GM18873 (cell line): ENCODE data around the gene CLDN19.

Experiments used
- ATAC-seq: cut with Tn5 transposase; IDR thresholded peaks from one replicate; pipeline ENCODE4 v1.9.1; 2021; ENCODE audit warnings: mild to moderate bottlenecking, moderate library complexity, moderate number of reproducible peaks; ENCODE audit not compliant: unreplicated experiment, low FRiP score

The CLDN19 gene, protein sequence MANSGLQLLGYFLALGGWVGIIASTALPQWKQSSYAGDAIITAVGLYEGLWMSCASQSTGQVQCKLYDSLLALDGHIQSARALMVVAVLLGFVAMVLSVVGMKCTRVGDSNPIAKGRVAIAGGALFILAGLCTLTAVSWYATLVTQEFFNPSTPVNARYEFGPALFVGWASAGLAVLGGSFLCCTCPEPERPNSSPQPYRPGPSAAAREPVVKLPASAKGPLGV

GRCh38 chr1:42739753-42740700, at the start of gene CLDN19:
CLDN19 (minus strand) TSS chr1:42740236; CDS start chr1:42740063, 173 bp downstream.
- ATAC-seq, result no peak

GRCh38 chr1:42788021-42788420, 48.0 kb upstream of the CLDN19 start:
- no peak for ATAC-seq

DNA sequence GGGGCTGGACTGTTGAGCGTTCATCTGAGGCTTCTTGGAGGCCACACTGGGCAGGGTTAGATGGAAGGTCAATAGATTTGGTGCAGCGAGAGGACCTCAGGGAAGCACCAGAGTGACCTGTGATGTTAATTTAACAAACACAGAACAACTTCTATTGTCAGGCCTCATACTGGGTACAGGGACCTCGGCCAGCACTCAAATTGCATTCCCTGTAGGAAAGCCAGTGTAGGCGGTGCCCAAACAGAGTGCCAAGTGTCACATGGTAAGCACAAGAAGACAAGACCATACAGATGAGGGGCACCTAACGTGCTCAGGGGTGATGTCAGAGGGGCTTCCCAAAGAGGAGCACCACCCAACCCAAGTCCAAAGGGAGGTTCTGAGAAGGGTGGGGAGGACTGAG, 46.1 kb upstream of the CLDN19 start:
- ATAC-seq, result no peak

- ATAC-seq, result no peak
Measured at GRCh38 chr1:42784946-42785693, 45.1 kb upstream of the CLDN19 start, which contains the start of gene TMEM269. TMEM269 (plus strand) TSS chr1:42784991; CDS start chr1:42789894, 4,903 bp downstream.

GRCh38 chr1:42784547-42784945, 44.5 kb upstream of the CLDN19 start:
- ATAC-seq, result no peak

- no peak for ATAC-seq
Measured at GRCh38 chr1:42783092-42783491, 43.1 kb upstream of the CLDN19 start.

DNA sequence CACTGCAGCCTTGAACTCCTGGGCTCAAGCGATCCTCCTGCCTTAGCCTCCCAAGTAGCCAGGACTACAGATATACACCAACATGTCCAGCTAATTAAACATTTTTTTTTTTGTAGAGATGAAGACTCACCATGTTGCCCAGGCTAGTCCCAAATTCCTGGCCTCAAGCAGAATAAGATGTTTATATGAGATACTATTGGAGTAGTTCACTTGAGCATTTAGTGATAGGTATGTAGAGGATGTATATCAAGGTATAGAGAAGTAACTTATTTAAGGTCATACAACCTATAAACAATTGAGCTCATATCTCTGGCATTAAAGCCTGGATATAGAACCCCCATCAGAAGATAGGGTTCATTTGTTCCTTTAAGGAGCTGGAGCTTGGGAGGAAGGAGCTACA, 40.1 kb upstream of the CLDN19 start:
- no peak for ATAC-seq

DNA sequence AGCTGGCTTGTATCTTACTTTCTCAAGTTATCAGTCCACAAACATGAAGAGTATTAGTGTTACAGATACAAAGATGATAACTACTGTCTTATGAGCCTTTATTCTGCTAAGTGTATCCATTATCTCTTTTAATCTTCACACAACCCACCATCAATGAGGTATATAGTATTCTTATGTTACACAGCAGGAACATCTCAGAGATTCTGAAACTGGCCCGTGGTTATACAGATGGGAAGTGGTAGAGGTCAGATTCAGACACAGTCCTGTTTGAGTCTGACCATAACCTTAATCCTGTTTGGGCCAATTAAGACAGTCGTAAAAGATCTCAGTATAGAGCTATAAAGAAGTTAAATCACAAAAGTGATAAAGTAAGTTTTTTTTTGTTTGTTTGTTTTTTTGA, 39.7 kb upstream of the CLDN19 start:
- ATAC-seq, result no peak

GRCh38 chr1:42777852-42778251, 37.8 kb upstream of the CLDN19 start:
- no peak for ATAC-seq

GRCh38 chr1:42776502-42776901, 36.5 kb upstream of the CLDN19 start:
- no peak for ATAC-seq

DNA sequence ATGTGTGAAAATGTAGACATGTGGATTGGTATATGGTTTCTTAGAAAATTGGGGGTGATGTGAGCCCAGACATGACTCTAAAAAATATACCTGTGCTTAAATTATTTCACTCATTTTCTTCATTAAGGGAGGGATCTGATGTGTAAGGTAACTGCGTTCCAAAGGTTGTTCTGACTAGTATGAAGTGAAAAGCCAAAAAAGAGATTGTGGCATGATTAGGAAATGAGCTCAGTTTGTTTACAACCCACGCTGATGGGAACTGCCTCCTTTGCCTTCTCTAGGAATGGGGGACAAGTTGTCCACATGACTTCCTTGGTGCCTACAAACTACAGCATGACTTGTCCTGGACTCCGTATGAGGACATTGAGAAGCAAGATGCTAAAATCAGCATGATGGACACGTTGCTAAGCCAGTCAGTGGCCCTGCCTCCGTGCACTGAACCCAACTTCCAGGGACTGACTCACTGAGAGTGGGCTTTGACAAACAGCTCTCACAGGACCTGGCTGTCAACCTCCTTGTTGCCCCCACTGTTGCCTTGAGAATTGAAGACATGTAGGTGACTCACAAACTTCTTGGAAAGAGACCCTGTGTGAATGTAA, 35.0 kb upstream of the CLDN19 start:
- no peak for ATAC-seq

DNA sequence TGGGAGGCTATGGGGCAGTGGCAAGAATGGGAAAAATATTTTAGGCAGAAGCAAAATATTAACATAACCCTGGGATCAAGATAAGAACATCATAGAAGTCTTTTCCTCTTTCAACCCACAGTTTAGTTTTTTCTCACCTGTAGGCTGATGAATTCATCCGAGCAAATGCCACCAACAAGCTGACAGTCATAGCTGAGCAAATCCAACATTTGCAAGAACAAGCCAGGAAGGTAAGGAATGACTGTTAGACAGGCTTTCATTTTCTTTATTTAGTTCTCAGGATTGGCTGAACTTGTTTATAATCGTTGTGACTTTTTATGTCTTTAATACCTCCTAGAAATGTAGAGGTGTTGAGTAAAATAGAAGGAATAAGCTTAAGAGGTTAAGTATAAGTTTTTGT, 33.4 kb upstream of the CLDN19 start:
- ATAC-seq, result no peak

- ATAC-seq, result no peak
Measured at GRCh38 chr1:42769811-42770210, 29.8 kb upstream of the CLDN19 start.

DNA sequence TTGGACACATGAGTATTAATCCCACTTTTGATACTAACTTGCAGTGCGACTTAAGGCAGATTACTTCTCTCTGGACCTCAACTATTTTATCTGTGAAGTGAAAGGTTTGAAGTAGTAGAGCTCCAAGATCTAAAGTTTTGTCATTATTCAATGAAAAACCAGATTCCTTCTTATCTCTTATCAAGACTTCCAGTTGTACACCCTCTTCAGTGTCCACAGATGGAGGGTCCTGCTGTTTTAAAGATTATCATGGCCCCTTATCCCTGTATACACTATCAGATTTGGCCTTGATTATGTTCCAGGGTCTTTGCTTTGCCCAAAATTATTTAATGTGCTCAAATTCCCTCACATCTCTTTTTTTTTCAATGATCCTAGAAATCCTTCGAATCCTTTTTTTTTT, 28.1 kb upstream of the CLDN19 start:
- ATAC-seq, result no peak

DNA sequence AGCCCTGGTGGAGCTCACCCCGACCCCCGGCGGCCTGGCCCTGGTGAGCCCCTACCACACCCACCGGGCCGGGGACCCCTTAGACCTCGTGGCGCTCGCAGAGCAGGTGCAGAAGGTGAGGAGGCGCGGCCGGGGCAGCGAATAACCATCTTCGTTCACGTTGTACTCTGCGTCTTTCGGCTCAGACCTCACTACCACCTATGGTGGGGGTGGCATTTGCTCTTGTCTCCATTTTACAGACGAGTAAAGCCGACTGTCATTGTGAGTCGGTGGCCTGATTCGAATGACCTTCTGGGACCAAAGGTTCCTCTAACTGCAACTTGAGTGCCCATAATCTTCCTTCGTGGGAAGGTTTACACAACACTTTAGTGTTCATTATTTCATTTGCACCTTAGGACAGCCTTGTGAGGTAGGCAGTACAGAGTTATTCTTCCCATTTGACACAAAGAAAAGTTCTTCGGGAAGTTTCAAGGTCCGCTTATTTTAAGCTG, 27.5 kb upstream of the CLDN19 start:
- ATAC-seq, result no peak

DNA sequence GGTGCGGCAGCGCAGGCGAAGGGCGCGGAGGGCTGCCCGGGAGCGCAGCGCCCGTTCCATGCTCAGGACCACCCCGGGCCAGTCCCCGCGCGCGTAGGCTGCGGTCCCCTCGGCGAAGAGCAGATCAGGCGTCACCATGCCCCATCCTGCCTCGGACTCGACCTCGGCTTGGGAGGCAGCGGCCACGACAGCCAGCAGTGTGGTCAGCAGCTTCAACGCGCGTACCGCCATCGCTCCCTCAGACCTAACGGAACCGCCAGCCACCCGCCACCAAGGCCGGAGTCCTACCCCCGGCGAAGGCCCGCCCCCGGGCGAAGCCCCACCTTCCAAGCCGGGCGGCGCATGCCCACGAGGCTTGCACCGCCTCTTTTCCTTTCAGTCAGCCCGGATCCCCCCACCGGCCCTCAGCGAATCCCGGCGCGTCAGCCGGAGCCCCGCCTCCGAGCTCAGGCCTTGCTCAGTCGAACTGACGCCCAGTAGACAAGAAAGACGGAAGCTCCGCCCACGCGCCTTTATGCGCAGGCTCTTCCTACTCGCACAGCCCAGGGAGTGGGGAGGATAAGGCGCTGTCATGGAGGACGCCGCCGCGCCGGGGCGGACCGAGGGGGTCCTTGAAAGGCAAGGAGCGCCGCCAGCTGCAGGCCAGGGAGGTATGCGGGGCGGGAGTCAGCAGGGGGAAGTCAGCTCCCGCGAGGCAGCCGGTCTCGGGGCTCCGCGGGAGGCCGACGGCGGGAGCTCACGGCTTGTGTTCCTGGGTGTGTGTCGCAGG, 26.9 kb upstream of the CLDN19 start, which contains the start of the genes C1orf50 and P3H1:
Gene C1orf50, plus strand, starts transcription at position 509 of the 769 bp plus-strand sequence. Its CDS starts 63 bp downstream, at position 572.
Gene P3H1, minus strand, starts transcription at position 288 of the 769 bp plus-strand sequence. Its CDS starts 57 bp downstream, at position 231.
- ATAC-seq, result peak; percentile 91

- ATAC-seq, result peak; percentile 5
Measured at GRCh38 chr1:42765832-42766740, 26.1 kb upstream of the CLDN19 start.

GRCh38 chr1:42765269-42765668, 25.2 kb upstream of the CLDN19 start:
- ATAC-seq, result no peak
